Right renal pelvis (tissue), 4 donors: ENCODE measurements around the gene SNX33. TPM values are rescaled to one million over a fixed set of nuclear protein-coding genes. Genes with fewer than 3 reads are reported as not detected.

Experiments
- polyA plus RNA-seq, 4 donors: library from polyadenylated mRNA; unstranded; fragments of 120-200 nt; gene quantifications; one replicate each; pipeline ENCODE4 v1.2.1, GENCODE V29; 2013; ENCODE audit not compliant: insufficient read length in 4 of 4

The SNX33 gene
- polyA plus RNA-seq, 4 donors = 19.3 to 22.3 (median 20.7) TPM

Other genes starting within 250 kb of the SNX33 start
- 10 to 100 TPM; 51.7 to 62.2 (median 60.4) TPM for gene SIN3A, start 196.2 kb upstream of the SNX33 start, polyA plus RNA-seq
- gene PTPN9, start 68.6 kb upstream of the SNX33 start, polyA plus RNA-seq = 10 to 100 TPM; 43.5 to 47.8 (median 47.1) TPM
- gene SNUPN, start 22.2 kb upstream of the SNX33 start, polyA plus RNA-seq = 10 to 100 TPM; 28.4 to 31.0 (median 30.0) TPM
- gene IMP3, start 7.7 kb upstream of the SNX33 start, polyA plus RNA-seq = 10 to 100 TPM; 52.1 to 61.0 (median 55.2) TPM
- 10 to 100 TPM in 1 of 4 donors, 1 to 10 TPM in 3; 7.7 to 11.7 (median 8.2) TPM for gene CSPG4, start 64.9 kb downstream of the SNX33 start, polyA plus RNA-seq
- 10 to 100 TPM; 44.1 to 61.2 (median 58.4) TPM for gene UBE2Q2, start 195.5 kb downstream of the SNX33 start, polyA plus RNA-seq